ACC112 (cell line): ENCODE results near the gene CCNI.
A peak's percentile ranks its signal among the peaks of the same experiment; 100 is the strongest.
"Not testable (repeated sequence)": the region's sequence is repeated elsewhere in the genome, so short reads cannot be mapped to it uniquely, and the experiment has no call there.

Experiments used
- H2AFZ ChIP-seq: fragments of 200-600 bp; sonication (generic); one replicate; pipeline ENCODE4 v1.6.0; 2017; ENCODE audit warnings: antibody characterized with exemption, low read length; ENCODE audit not compliant: unreplicated experiment
- H3K27ac ChIP-seq: fragments of 200-600 bp; sonication (generic); 2 replicates; pipeline ENCODE4 v1.5.1; 2014; ENCODE audit warnings: low read depth, mild to moderate bottlenecking, antibody characterized with exemption, low read length, moderate library complexity
- H3K27me3 ChIP-seq: fragments of 200-600 bp; sonication (generic); 2 replicates; pipeline ENCODE4 v1.6.1; 2014; ENCODE audit warnings: mild to moderate bottlenecking, antibody characterized with exemption, low read length, moderate library complexity, mixed read lengths; ENCODE audit not compliant: insufficient read depth
- H3K36me3 ChIP-seq: fragments of 200-600 bp; sonication (generic); 2 replicates; pipeline ENCODE4 v1.6.1; 2016; ENCODE audit warnings: mild to moderate bottlenecking, antibody characterized with exemption, low read length, moderate library complexity, mixed read lengths; ENCODE audit not compliant: insufficient read depth
- H3K4me1 ChIP-seq: fragments of 200-600 bp; sonication (generic); one replicate; pipeline ENCODE4 v1.6.1; 2016; ENCODE audit warnings: low read length, mixed read lengths; ENCODE audit not compliant: insufficient read depth, unreplicated experiment, control insufficient read depth
- H3K4me3 ChIP-seq: fragments of 200-600 bp; sonication (generic); 2 replicates; pipeline ENCODE4 v1.5.1; 2014; ENCODE audit warnings: mild to moderate bottlenecking, low read depth, low read length
- H3K79me2 ChIP-seq: fragments of 200-600 bp; sonication (generic); one replicate; pipeline ENCODE4 v1.6.0; 2016; ENCODE audit warnings: low read length; ENCODE audit not compliant: control insufficient read depth, unreplicated experiment, insufficient read depth

The CCNI gene

GRCh38 chr4:77040270-77040669, 35.5 kb downstream of the CCNI start:
- H3K4me1 ChIP-seq, result peaks cover 58% of the 10 kb centered on the region
- H2AFZ ChIP-seq, result no peak overlapping the region
- no peaks in the 10 kb centered on the region for H3K79me2 ChIP-seq
- H3K27ac ChIP-seq, result peak overlapping the region; percentile 88
- H3K27me3 ChIP-seq, result no peaks in the 10 kb centered on the region
- peak overlapping the region; percentile 24; the same call in 1 of the 2 replicates for H3K4me3 ChIP-seq
- H3K36me3 ChIP-seq, result peaks cover 14% of the 10 kb centered on the region

- Histone ChIP-seq H3K27ac (peak overlapping the region; percentile 88), H3K4me1 (peaks cover 63% of the 10 kb centered on the region), H3K36me3 (peaks cover 18% of the 10 kb centered on the region), H2AFZ (no peak overlapping the region), H3K79me2 (no peaks in the 10 kb centered on the region), H3K27me3 (no peaks in the 10 kb centered on the region), H3K4me3 (no peak overlapping the region)
These were observed 36.0 kb downstream of the CCNI start for GRCh38 chr4:77039796-77040195.

DNA sequence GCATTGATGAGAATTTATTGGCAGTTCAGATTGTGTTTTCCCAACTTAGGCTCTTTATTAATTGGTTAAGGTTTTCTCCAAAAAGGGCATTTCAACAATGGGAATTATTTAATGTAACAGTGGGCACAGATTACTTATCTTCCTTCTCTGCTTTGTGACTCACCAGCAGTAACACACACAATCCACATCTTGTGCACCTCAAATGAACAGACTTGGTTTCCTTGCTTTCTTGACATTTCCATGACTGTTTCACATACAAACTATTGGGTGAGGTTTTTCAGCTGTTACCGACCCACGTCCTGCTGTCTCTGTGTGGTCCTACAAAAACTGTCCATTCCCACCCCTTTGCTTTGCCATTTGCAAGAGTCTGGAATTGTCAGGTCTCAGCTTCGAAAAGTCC, 38.1 kb downstream of the CCNI start:
- H3K79me2 ChIP-seq, result no peaks in the 10 kb centered on the region
- H3K4me3 ChIP-seq, result no peak overlapping the region
- peaks cover 53% of the 10 kb centered on the region for H3K4me1 ChIP-seq
- peaks cover 25% of the 10 kb centered on the region for H3K36me3 ChIP-seq
- no peaks in the 10 kb centered on the region for H3K27me3 ChIP-seq
- 0 out of 2 replicates have a peak overlapping the region, but pooled peaks have one; percentile 1 for H3K27ac ChIP-seq
- no peak overlapping the region for H2AFZ ChIP-seq

- H3K36me3 ChIP-seq, result peaks cover 30% of the 10 kb centered on the region
- H3K27me3 ChIP-seq, H3K4me3 ChIP-seq, H3K79me2 ChIP-seq, H2AFZ ChIP-seq: not testable (repeated sequence)
- peaks cover 53% of the 10 kb centered on the region for H3K4me1 ChIP-seq
- peak overlapping the region; percentile 90 for H3K27ac ChIP-seq
These were observed 38.6 kb downstream of the CCNI start for GRCh38 chr4:77037168-77037567.

GRCh38 chr4:77036206-77036605, 39.6 kb downstream of the CCNI start:
- Histone ChIP-seq H3K4me1 (peaks cover 49% of the 10 kb centered on the region), H3K36me3 (peaks cover 39% of the 10 kb centered on the region), H3K27ac (peak overlapping the region; percentile 90), H2AFZ (no peak overlapping the region), H3K4me3 (no peak overlapping the region; the same call in 1 of the 2 replicates), H3K27me3 (no peaks in the 10 kb centered on the region), H3K79me2 (no peaks in the 10 kb centered on the region)

GRCh38 chr4:77035153-77035552, 40.6 kb downstream of the CCNI start:
- no peaks in the 10 kb centered on the region for H3K27me3 ChIP-seq
- no peaks in the 10 kb centered on the region for H3K79me2 ChIP-seq
- peaks cover 46% of the 10 kb centered on the region for H3K36me3 ChIP-seq
- peaks cover 40% of the 10 kb centered on the region for H3K4me1 ChIP-seq
- H3K27ac ChIP-seq, result peak overlapping the region; percentile 90
- no peak overlapping the region for H3K4me3 ChIP-seq
- H2AFZ ChIP-seq, result no peak overlapping the region

- no peak overlapping the region for H3K4me3 ChIP-seq
- H3K27ac ChIP-seq, result no peak overlapping the region
- peaks cover 18% of the 10 kb centered on the region for H3K4me1 ChIP-seq
- peaks cover 41% of the 10 kb centered on the region for H3K36me3 ChIP-seq
- no peaks in the 10 kb centered on the region for H3K79me2 ChIP-seq
- H2AFZ ChIP-seq, result no peak overlapping the region
- no peaks in the 10 kb centered on the region for H3K27me3 ChIP-seq
These were observed 44.2 kb downstream of the CCNI start for GRCh38 chr4:77031544-77031943.

DNA sequence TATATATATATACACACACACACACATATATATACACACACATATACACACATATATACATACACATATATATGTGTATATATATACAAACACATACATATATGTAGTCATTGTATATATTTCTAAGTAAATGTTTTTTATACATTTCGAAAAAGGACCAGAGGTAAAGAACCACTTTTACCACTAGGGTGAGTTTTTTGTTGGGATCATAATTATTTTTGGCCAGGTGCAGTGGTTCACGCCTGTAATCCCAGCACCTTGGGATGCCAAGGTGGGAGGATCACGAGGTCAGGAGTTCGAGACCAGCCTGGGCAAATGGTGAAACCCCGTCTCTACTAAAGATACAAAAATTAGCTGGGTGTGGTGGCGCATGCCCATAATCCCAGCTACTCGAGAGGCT, 46.0 kb downstream of the CCNI start:
- not testable (repeated sequence) for H2AFZ ChIP-seq, H3K4me1 ChIP-seq, H3K27ac ChIP-seq, H3K27me3 ChIP-seq, H3K4me3 ChIP-seq, H3K79me2 ChIP-seq
- peaks cover 33% of the 10 kb centered on the region for H3K36me3 ChIP-seq

DNA sequence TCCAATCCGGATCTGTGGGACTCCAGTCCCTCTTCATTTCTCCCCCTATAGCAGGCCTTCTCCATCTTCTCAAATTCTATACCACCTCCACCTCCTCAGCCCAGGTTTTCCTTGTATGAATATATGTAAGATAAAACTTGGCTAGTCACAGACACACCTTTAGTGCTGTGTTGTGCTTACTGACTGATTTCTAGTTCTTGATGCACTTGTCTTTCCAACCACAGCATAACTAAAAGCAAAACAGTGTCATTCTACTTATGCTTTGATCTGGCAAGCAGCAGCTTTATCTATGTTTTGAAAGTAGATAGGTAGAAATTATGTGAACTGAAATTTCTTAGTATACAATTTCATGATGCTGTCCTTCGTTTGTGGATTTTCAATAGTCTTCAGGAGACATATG, 47.5 kb downstream of the CCNI start:
- H2AFZ ChIP-seq, result no peak overlapping the region
- no peak overlapping the region for H3K27ac ChIP-seq
- no peak overlapping the region for H3K4me3 ChIP-seq
- peaks cover 32% of the 10 kb centered on the region for H3K36me3 ChIP-seq
- H3K79me2 ChIP-seq, result no peaks in the 10 kb centered on the region
- H3K27me3 ChIP-seq, result no peaks in the 10 kb centered on the region
- H3K4me1 ChIP-seq, result peaks cover 10% of the 10 kb centered on the region

DNA sequence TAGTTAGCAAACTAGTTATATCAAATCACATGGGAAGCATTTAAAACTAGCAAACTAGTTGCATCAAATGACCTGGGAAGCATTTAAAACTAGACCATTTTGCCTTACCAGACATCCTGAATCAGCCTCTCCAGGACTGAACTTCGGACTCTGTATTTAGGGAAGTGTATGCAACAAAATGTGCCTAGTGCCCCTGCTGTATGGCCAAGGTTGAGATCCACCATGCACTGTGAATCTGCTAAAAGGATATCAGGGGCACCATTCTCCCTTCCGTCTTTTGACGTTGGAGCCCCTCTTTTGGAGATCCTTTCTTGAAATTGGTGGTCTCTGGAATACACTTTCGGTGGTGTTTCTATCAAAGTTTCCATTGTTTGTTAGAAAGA, 49.5 kb downstream of the CCNI start:
- H3K36me3 ChIP-seq, result peaks cover 19% of the 10 kb centered on the region
- H3K4me3 ChIP-seq, result no peak overlapping the region
- H2AFZ ChIP-seq, result no peak overlapping the region
- no peak overlapping the region for H3K27ac ChIP-seq
- H3K27me3 ChIP-seq, result no peaks in the 10 kb centered on the region
- H3K4me1 ChIP-seq, result peaks cover 26% of the 10 kb centered on the region
- H3K79me2 ChIP-seq, result no peaks in the 10 kb centered on the region

- H3K27ac ChIP-seq, result no peak overlapping the region
- no peak overlapping the region for H2AFZ ChIP-seq
- peaks cover 16% of the 10 kb centered on the region for H3K36me3 ChIP-seq
- H3K4me1 ChIP-seq, result peaks cover 31% of the 10 kb centered on the region
- H3K4me3 ChIP-seq, result no peak overlapping the region
- H3K27me3 ChIP-seq, result no peaks in the 10 kb centered on the region
- no peaks in the 10 kb centered on the region for H3K79me2 ChIP-seq
These were observed 50.0 kb downstream of the CCNI start for GRCh38 chr4:77025643-77026321.
